ENCODE results near the gene VEPH1. TPM values are rescaled to one million over a fixed set of nuclear protein-coding genes. Genes with fewer than 3 reads are reported as not detected.

Gene VEPH1
- total RNA-seq, 4 donors from 2014 or later: 5.8 TPM; not detected in 3

GRCh38 chr3:157393113-157393512 lies 110.1 kb downstream of the VEPH1 start:
- no peaks in the 10 kb centered on the region for H3K27me3 ChIP-seq

GRCh38 chr3:157392104-157392503 lies 111.1 kb downstream of the VEPH1 start:
- Histone ChIP-seq H3K4me3 (no peak overlapping the region), H3K27me3 (no peaks in the 10 kb centered on the region), H3K9me3 (no peaks in the 10 kb centered on the region), H3K36me3 (no peaks in the 10 kb centered on the region), H3K4me1 (no peaks in the 10 kb centered on the region), H3K27ac (no peak overlapping the region)
- DNase-seq: no peak
- TF ChIP-seq CTCF (IDR thresholded peaks at IDR 0.05): no peak
- TF ChIP-seq POLR2A (IDR thresholded peaks at IDR 0.05): no peak

More at GRCh38 chr3:157393113-157393512, 110.1 kb downstream of the VEPH1 start:
- Histone ChIP-seq H3K9me3 (no peaks in the 10 kb centered on the region), H3K4me1 (no peaks in the 10 kb centered on the region), H3K4me3 (no peak overlapping the region), H3K27ac (no peak overlapping the region), H3K36me3 (no peaks in the 10 kb centered on the region)
- TF ChIP-seq CTCF (IDR thresholded peaks at IDR 0.05): no peak
- TF ChIP-seq POLR2A (IDR thresholded peaks at IDR 0.05): no peak
- DNase-seq: no peak

GRCh38 chr3:157390713-157391515 lies 112.3 kb downstream of the VEPH1 start:
- DNase-seq: no peak
- H3K9me3 ChIP-seq: no peaks in the 10 kb centered on the region
- TF ChIP-seq CTCF (IDR thresholded peaks at IDR 0.05): no peak
- no peak for TF ChIP-seq POLR2A (IDR thresholded peaks at IDR 0.05)
- H3K4me3 ChIP-seq: no peak overlapping the region
- no peaks in the 10 kb centered on the region for H3K27me3 ChIP-seq
- H3K36me3 ChIP-seq: no peaks in the 10 kb centered on the region
- no peaks in the 10 kb centered on the region for H3K4me1 ChIP-seq
- H3K27ac ChIP-seq: no peak overlapping the region

GRCh38 chr3:157388976-157389375 lies 114.2 kb downstream of the VEPH1 start:
- Histone ChIP-seq H3K36me3 (no peaks in the 10 kb centered on the region), H3K4me3 (no peak overlapping the region), H3K9me3 (no peaks in the 10 kb centered on the region), H3K4me1 (no peaks in the 10 kb centered on the region), H3K27me3 (no peaks in the 10 kb centered on the region), H3K27ac (no peak overlapping the region)
- no peak for DNase-seq
- TF ChIP-seq CTCF (IDR thresholded peaks at IDR 0.05) (no peak), POLR2A (IDR thresholded peaks at IDR 0.05) (no peak)

GRCh38 chr3:157387708-157388435 lies 115.3 kb downstream of the VEPH1 start:
- no peak for TF ChIP-seq CTCF (IDR thresholded peaks at IDR 0.05)
- TF ChIP-seq POLR2A (IDR thresholded peaks at IDR 0.05): no peak
- Histone ChIP-seq H3K27ac (no peak overlapping the region), H3K36me3 (no peaks in the 10 kb centered on the region), H3K27me3 (no peaks in the 10 kb centered on the region), H3K4me3 (no peak overlapping the region), H3K9me3 (no peaks in the 10 kb centered on the region), H3K4me1 (no peaks in the 10 kb centered on the region)
- DNase-seq: no peak

Measured in Peyer's patch (tissue), 4 donors.